ENCODE results near the gene LTBP1.

Gene LTBP1

DNA sequence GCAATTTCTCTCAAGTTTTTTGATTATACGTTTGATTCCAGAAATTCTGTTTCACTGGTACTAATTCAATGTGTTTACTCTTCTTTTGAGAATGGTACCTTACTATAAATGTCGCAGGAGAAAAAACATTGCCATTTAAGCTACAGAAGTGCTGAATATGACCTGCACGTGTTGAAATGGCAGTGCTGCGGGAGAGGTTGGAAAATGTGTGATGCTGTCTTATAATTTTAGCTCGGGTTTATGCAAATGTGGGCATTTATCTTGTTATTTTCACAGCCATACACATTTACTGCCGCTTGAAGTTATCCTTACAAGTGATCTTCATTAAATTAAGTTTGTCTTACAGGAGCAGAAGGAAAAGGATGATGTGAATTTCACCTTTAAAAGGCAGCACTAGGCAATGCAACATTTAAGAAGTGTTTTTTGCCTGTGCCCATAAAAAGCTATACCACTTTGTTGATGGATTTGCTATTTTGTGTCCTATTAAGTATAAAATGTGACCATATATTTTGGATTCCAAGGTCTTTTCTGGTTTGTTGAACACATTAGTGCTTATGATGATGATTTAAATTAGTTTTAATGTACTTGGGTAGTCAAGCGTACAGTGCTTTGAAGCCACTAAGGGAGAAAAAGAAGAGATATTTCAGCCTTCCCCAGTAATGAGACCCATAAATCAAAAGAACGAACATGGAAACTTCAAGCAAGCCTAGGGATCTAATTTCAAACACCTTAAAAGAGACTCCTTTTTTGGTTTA, 112.1 kb downstream of the LTBP1 start:
- TF ChIP-seq POLR2AphosphoS5 (IDR thresholded peaks at IDR 0.05; ENCODE audit: low read depth, low read length) (no peak), TAF1 (IDR thresholded peaks at IDR 0.05; ENCODE audit: borderline replicate concordance, low read depth, low read length) (no peak), POLR2A (IDR thresholded peaks at IDR 0.05; ENCODE audit: low read depth, low read length) (no peak)
- no peak for DNase-seq (ENCODE audit: insufficient read length)
- no peak for FAIRE-seq

DNA sequence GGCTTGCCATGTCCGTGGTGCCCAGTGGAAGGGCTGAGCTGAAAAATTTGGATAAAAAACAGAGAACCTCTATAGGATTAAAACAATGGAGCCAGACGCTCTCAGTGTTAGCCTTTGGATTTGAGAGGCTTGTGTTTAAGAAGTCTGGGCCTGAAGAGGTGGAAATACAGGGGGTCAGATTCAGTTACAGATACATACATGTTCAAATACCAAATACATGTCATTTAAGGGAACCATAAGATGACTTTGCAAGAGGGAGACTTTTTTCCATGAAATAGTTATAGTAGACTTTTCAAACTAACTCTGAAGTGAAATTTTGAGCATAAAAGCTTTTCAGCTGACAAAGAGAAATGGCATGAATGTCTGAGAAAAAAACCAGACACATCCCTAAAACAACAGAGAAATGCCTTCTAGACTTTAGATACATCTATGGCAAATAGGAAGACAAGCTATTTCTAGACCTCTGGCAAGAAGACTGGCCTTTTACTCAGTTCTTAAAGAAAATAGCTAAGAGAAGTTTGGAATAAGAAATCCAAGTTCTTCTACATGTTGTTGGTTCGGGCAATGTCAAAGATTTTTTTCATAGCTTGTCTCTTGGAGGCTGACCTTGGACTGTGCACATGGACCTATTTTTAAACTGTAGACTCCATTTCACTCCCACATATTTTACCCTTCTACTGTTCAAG, 112.9 kb downstream of the LTBP1 start:
- FAIRE-seq: no peak

DNA sequence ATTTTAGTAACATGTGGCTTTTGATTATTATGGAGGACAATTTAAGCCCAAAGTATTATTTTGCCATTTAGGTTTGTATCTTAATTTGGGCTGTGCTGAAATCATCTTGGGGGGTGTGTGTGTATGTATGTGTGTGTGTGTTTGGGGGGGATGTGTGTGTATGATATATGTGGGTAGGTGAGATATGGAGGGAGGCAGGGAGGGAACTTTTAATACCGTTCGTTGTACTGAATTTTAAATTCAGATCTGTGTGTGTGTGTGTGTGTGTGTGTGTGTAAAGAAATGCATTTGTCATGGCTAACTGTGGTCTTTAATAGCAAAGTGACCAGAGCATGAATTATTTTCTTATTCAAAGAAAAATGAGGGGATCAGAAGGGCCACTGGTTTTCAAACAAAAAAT, 113.7 kb downstream of the LTBP1 start:
- TF ChIP-seq POLR2A (IDR thresholded peaks at IDR 0.05; ENCODE audit: low read depth, low read length): no peak
- no peak for TF ChIP-seq TAF1 (IDR thresholded peaks at IDR 0.05; ENCODE audit: borderline replicate concordance, low read depth, low read length)
- no peak for TF ChIP-seq POLR2AphosphoS5 (IDR thresholded peaks at IDR 0.05; ENCODE audit: low read depth, low read length)
- DNase-seq (ENCODE audit: insufficient read length): no peak
- FAIRE-seq: no peak

More for the DNA sequence above, 112.9 kb downstream of the LTBP1 start:
- TF ChIP-seq TAF1 (IDR thresholded peaks at IDR 0.05; ENCODE audit: borderline replicate concordance, low read depth, low read length) (no peak), POLR2A (IDR thresholded peaks at IDR 0.05; ENCODE audit: low read depth, low read length) (no peak), POLR2AphosphoS5 (IDR thresholded peaks at IDR 0.05; ENCODE audit: low read depth, low read length) (no peak)
- DNase-seq (ENCODE audit: insufficient read length): no peak

DNA sequence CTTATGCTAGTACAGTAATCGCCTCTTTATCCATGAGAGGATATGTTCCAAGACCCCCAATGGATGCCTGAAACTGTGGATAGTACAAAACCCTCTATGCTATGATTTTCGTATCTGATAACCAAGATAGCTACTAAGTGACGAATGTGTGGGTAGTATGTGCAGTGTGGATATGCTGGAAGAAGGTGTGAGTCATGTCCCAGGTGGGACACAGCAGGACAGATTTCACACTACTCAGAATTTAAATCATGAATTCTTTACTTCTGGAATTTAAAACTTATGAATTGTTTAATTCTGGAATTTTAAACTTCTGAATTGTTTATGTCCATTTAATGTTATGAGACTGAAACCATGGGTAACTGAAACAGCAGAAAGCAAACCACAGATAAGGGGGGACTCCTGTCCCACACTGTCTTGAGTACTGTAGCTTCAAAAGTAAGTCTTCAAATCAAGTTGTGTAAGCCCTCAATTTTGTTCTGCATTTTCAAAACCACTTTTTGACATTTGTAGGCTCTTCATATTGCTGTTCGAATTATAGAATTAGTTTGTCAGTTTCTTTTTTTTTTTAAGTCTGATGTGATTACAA, 116.0 kb downstream of the LTBP1 start:
- no peak for DNase-seq (ENCODE audit: insufficient read length)
- FAIRE-seq: no peak
- TF ChIP-seq TAF1 (IDR thresholded peaks at IDR 0.05; ENCODE audit: borderline replicate concordance, low read depth, low read length) (no peak), POLR2AphosphoS5 (IDR thresholded peaks at IDR 0.05; ENCODE audit: low read depth, low read length) (no peak), POLR2A (IDR thresholded peaks at IDR 0.05; ENCODE audit: low read depth, low read length) (no peak)

DNA sequence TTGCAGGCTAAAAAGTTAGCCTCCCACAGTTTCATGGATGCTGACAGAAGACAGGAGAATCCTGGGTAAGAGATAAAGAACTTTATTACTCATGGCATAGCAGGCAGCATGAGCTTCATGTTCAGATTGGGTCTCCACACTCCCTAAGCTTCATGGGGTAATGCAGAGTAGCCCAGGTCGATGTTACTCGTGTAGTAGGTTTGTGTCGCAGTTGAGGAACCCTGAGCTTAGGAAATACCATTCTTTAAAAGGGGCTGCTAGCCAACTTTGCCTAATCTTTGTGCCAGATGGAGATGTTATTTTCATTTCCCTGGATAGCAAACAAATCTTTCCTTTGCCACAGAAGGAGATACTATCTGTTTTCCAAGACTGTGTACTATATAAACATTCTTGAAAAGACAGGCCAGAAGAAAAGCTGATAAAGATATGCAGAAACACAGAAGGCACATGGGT, 117.6 kb downstream of the LTBP1 start:
- no peak for FAIRE-seq
- no peak for TF ChIP-seq POLR2AphosphoS5 (IDR thresholded peaks at IDR 0.05; ENCODE audit: low read depth, low read length)
- TF ChIP-seq TAF1 (IDR thresholded peaks at IDR 0.05; ENCODE audit: borderline replicate concordance, low read depth, low read length): no peak
- no peak for TF ChIP-seq POLR2A (IDR thresholded peaks at IDR 0.05; ENCODE audit: low read depth, low read length)

DNA sequence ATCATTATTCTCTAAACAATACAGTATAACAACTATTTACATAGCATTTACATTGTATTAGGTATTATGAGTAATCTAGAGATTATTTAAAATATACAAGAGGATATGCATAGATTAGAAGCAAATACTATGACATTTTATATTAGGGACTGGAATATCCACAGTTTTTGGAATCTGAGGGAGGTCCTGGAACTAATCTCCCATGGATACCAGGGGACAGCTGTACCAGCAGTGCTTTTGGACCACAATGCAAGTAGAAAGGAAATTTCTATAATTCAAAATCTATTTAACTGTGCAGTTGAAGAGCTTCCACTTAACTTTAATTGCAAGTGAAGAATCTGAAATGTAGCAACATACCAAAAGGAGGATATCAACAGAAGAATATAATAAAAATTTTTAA, 120.8 kb downstream of the LTBP1 start:
- TF ChIP-seq TAF1 (IDR thresholded peaks at IDR 0.05; ENCODE audit: borderline replicate concordance, low read depth, low read length): no peak
- TF ChIP-seq POLR2AphosphoS5 (IDR thresholded peaks at IDR 0.05; ENCODE audit: low read depth, low read length): no peak
- TF ChIP-seq POLR2A (IDR thresholded peaks at IDR 0.05; ENCODE audit: low read depth, low read length): no peak
- FAIRE-seq (no peak), DNase-seq (ENCODE audit: insufficient read length) (no peak)

More for the DNA sequence above, 117.6 kb downstream of the LTBP1 start:
- no peak for DNase-seq (ENCODE audit: insufficient read length)

DNA sequence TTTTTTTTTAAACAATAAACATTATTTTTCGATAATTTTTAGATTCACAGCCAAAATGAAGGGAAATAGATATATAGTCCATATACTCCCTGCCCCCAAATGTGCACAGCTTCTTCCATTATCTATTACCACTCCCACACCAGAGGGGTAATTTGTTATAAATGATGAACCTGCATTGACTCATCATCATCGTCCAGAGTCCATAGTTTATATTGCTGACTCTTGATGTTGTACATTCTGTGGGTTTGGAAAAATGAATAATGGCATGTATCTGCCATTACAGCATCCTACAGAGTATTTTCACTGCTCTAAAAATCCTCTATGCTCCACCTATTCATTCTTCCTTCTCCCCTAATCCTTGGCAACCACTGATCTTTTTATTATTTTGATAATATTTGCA, 121.5 kb downstream of the LTBP1 start:
- no peak for TF ChIP-seq POLR2AphosphoS5 (IDR thresholded peaks at IDR 0.05; ENCODE audit: low read depth, low read length)
- TF ChIP-seq TAF1 (IDR thresholded peaks at IDR 0.05; ENCODE audit: borderline replicate concordance, low read depth, low read length): no peak
- no peak for TF ChIP-seq POLR2A (IDR thresholded peaks at IDR 0.05; ENCODE audit: low read depth, low read length)
- FAIRE-seq: no peak
- DNase-seq (ENCODE audit: insufficient read length): no peak

DNA sequence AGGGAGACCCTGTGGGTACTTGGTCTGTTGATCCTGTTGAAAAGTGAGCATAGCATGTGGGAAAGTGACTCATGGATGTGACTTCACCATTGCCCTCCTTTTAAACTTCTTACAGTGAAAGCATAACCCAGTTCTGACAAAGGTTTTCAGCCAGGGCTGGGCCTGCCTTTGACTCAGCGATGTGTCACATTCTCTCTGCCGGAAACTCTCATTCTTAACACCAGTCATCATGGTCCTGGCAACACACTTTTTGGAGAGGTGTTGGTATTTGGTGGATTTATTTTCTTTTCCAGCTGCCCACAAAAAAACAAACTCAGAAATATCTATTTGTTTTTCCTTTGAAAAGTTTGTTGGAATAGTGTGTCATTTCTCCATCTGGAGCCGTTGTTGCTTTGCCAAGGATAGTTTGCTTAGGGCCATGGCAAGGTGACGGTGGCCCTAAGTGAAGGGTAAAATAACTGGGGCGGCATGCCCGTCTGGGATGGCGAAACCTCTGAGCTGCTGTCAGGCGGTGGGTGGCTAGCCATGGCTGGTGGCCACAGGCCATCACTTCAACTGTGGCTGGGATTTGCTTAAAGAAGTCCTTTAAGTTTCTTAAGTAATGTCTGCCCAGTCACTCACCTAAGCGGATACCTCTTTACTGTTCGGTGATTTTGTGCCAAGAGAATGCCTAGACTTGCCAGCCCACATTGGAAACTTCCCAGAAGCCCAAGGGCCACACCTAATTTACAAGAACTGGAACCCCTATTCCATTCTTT, 123.3 kb downstream of the LTBP1 start:
- no peak for FAIRE-seq
- TF ChIP-seq POLR2AphosphoS5 (IDR thresholded peaks at IDR 0.05; ENCODE audit: low read depth, low read length) (no peak), TAF1 (IDR thresholded peaks at IDR 0.05; ENCODE audit: borderline replicate concordance, low read depth, low read length) (no peak), POLR2A (IDR thresholded peaks at IDR 0.05; ENCODE audit: low read depth, low read length) (no peak)
- no peak for DNase-seq (ENCODE audit: insufficient read length)

DNA sequence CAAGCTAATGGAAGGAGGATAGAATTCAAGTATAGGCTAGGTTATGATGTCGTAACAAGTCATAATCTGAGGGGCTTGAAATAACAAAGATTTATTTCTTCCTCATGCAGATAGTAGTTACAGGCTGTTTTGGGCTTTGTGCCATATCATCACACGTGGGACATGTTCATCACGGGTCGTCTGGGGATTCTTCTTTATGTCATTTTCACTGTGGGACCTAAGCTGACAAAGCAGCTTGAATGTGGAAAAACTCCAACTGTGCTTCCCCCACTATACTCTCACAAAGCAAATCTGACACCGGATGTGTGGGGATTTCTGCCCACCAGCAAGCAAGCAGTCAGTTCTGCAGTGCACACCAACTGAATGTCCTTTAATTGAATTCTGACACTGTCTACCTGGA, 124.8 kb downstream of the LTBP1 start:
- TF ChIP-seq TAF1 (IDR thresholded peaks at IDR 0.05; ENCODE audit: borderline replicate concordance, low read depth, low read length) (no peak), POLR2AphosphoS5 (IDR thresholded peaks at IDR 0.05; ENCODE audit: low read depth, low read length) (no peak)
- FAIRE-seq (no peak), DNase-seq (ENCODE audit: insufficient read length) (no peak)

DNA sequence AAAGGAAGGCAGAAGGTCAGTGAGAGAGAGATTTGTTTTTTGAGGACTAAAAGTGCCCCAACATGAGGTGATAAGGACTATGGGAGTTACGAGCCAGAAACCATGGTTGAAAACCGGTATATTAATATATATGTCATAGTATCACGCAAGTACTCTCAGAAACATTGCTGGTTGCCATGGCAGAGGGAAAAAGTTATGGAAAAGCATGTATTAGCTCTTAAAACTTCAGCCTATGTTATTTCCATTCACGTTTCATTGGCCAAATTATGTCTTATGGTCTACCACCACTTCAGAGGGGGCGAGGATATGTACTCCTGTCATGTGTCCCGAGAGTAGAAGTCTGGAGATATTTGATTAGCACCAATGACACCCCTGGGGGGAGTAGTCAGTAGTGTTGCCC, 125.9 kb downstream of the LTBP1 start:
- no peak for TF ChIP-seq TAF1 (IDR thresholded peaks at IDR 0.05; ENCODE audit: borderline replicate concordance, low read depth, low read length)
- no peak for TF ChIP-seq POLR2AphosphoS5 (IDR thresholded peaks at IDR 0.05; ENCODE audit: low read depth, low read length)
- TF ChIP-seq POLR2A (IDR thresholded peaks at IDR 0.05; ENCODE audit: low read depth, low read length): no peak
- DNase-seq (ENCODE audit: insufficient read length) (no peak), FAIRE-seq (no peak)

DNA sequence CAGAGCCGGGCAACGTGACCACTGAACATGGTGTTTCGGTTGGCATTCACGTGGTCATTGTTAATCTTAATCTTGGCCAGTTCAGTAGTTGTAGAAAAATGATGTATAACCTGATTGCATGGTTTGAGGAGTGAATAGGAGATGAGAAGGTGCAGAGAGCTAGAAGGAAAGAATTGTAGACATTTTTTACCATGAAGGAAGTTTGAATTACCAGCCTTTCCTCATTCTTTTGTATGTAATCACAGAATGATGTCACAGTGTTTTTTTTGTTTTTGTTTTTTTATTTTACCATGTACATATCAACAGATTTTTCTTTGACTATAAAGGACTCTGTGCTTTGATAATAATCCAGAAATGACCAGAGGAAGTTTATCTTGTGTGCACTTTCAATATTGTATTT, 126.3 kb downstream of the LTBP1 start:
- TF ChIP-seq TAF1 (IDR thresholded peaks at IDR 0.05; ENCODE audit: borderline replicate concordance, low read depth, low read length) (no peak), POLR2A (IDR thresholded peaks at IDR 0.05; ENCODE audit: low read depth, low read length) (no peak), POLR2AphosphoS5 (IDR thresholded peaks at IDR 0.05; ENCODE audit: low read depth, low read length) (no peak)
- DNase-seq (ENCODE audit: insufficient read length) (no peak), FAIRE-seq (no peak)

Data from GM12892 (cell line).